ENCODE data around the gene TRPV3. TPM values are rescaled to one million over a fixed set of nuclear protein-coding genes. Genes with fewer than 3 reads are reported as not detected.

Gene TRPV3
- total and polyA plus RNA-seq, 4 donors = 0.04 to 0.38 (median 0.26) TPM

GRCh38 chr17:3549610-3550162, 7.9 kb downstream of the TRPV3 start:
- H3K9me3 ChIP-seq (ENCODE audit: control insufficient read depth in 4 of 4, low read length in 3 of 4) = no peaks in the 10 kb centered on the region
- DNase-seq (ENCODE audit: low spot score) = no peak
- H3K4me1 ChIP-seq (ENCODE audit: control insufficient read depth in 4 of 4, insufficient read depth in 4 of 4, low read length in 3 of 4) = no peaks in the 10 kb centered on the region
- no peak overlapping the region for H3K27ac ChIP-seq (ENCODE audit: low read depth in 1 of 2, low read length in 2 of 2)
- WGBS = 92% methylated on average over 2 of the region's 2 CpGs
- TF ChIP-seq, protein P1, sequence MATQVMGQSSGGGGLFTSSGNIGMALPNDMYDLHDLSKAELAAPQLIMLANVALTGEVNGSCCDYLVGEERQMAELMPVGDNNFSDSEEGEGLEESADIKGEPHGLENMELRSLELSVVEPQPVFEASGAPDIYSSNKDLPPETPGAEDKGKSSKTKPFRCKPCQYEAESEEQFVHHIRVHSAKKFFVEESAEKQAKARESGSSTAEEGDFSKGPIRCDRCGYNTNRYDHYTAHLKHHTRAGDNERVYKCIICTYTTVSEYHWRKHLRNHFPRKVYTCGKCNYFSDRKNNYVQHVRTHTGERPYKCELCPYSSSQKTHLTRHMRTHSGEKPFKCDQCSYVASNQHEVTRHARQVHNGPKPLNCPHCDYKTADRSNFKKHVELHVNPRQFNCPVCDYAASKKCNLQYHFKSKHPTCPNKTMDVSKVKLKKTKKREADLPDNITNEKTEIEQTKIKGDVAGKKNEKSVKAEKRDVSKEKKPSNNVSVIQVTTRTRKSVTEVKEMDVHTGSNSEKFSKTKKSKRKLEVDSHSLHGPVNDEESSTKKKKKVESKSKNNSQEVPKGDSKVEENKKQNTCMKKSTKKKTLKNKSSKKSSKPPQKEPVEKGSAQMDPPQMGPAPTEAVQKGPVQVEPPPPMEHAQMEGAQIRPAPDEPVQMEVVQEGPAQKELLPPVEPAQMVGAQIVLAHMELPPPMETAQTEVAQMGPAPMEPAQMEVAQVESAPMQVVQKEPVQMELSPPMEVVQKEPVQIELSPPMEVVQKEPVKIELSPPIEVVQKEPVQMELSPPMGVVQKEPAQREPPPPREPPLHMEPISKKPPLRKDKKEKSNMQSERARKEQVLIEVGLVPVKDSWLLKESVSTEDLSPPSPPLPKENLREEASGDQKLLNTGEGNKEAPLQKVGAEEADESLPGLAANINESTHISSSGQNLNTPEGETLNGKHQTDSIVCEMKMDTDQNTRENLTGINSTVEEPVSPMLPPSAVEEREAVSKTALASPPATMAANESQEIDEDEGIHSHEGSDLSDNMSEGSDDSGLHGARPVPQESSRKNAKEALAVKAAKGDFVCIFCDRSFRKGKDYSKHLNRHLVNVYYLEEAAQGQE (IDR thresholded peaks at IDR 0.05) = no peak
- no peak for TF ChIP-seq RXRA (IDR thresholded peaks at IDR 0.05)
- no peak for TF ChIP-seq MAX (IDR thresholded peaks at IDR 0.05)
- no peak for TF ChIP-seq CTCF (IDR thresholded peaks at IDR 0.05; ENCODE audit: low read depth, low read length, missing input control)
- TF ChIP-seq EGR1 (IDR thresholded peaks at IDR 0.05; ENCODE audit: low read depth in 2 of 2) = no peak
- TF ChIP-seq TAF1 (conservative IDR thresholded peaks at IDR 0.05) = no peak
- no peak for TF ChIP-seq YY1 (IDR thresholded peaks at IDR 0.05)
- no peak overlapping the region for H3K4me3 ChIP-seq (ENCODE audit: low read depth in 1 of 3, low read length in 3 of 3)
- no peaks in the 10 kb centered on the region for H3K36me3 ChIP-seq (ENCODE audit: control insufficient read depth in 4 of 4, insufficient read depth in 3 of 4, low read depth in 1 of 4, low read length in 3 of 4)
- H3K9ac ChIP-seq (ENCODE audit: low read depth in 1 of 2, low read length in 2 of 2) = no peak overlapping the region
- H3K27me3 ChIP-seq (ENCODE audit: control insufficient read depth in 4 of 4, insufficient read depth in 4 of 4, low read length in 3 of 4) = no peaks in the 10 kb centered on the region

GRCh38 chr17:3547628-3548027, 10.0 kb downstream of the TRPV3 start:
- TF ChIP-seq EGR1 (IDR thresholded peaks at IDR 0.05; ENCODE audit: low read depth in 2 of 2) = no peak
- TF ChIP-seq ZBTB33 (IDR thresholded peaks at IDR 0.05) = no peak
- TF ChIP-seq TAF1 (conservative IDR thresholded peaks at IDR 0.05) = no peak
- no peak for TF ChIP-seq FOXA1 (IDR thresholded peaks at IDR 0.05)
- no peak for TF ChIP-seq CTCF (IDR thresholded peaks at IDR 0.05; ENCODE audit: low read depth, low read length, missing input control)
- no peak for TF ChIP-seq FOXA2 (IDR thresholded peaks at IDR 0.05)
- no peak for TF ChIP-seq NR2F2 (IDR thresholded peaks at IDR 0.05)
- TF ChIP-seq HNF4G (IDR thresholded peaks at IDR 0.05) = no peak
- no peak for TF ChIP-seq RXRA (IDR thresholded peaks at IDR 0.05)
- TF ChIP-seq JUND (IDR thresholded peaks at IDR 0.05) = no peak
- TF ChIP-seq RAD21 (IDR thresholded peaks at IDR 0.05) = no peak
- TF ChIP-seq HNF4A (conservative IDR thresholded peaks at IDR 0.05) = no peak
- no peak for TF ChIP-seq GABPA (IDR thresholded peaks at IDR 0.05 in 1 of 2, conservative IDR thresholded peaks at IDR 0.05 in 1 of 2)
- no peak for TF ChIP-seq ATF3 (IDR thresholded peaks at IDR 0.05)
- no peak for TF ChIP-seq MAX (IDR thresholded peaks at IDR 0.05)
- TF ChIP-seq YY1 (IDR thresholded peaks at IDR 0.05) = no peak
- no peaks in the 10 kb centered on the region for H3K27me3 ChIP-seq (ENCODE audit: control insufficient read depth in 4 of 4, insufficient read depth in 4 of 4, low read length in 3 of 4)
- no peak overlapping the region for H3K4me3 ChIP-seq (ENCODE audit: low read depth in 1 of 3, low read length in 3 of 3)
- no peaks in the 10 kb centered on the region for H3K36me3 ChIP-seq (ENCODE audit: control insufficient read depth in 4 of 4, insufficient read depth in 3 of 4, low read depth in 1 of 4, low read length in 3 of 4)
- no peak overlapping the region for H3K27ac ChIP-seq (ENCODE audit: low read depth in 1 of 2, low read length in 2 of 2)
- H3K9ac ChIP-seq (ENCODE audit: low read depth in 1 of 2, low read length in 2 of 2) = no peak overlapping the region
- no peaks in the 10 kb centered on the region for H3K4me1 ChIP-seq (ENCODE audit: control insufficient read depth in 4 of 4, insufficient read depth in 4 of 4, low read length in 3 of 4)
- DNase-seq (ENCODE audit: low spot score) = no peak
- WGBS = 84% methylated on average over 11 of the region's 11 CpGs
- no peaks in the 10 kb centered on the region for H3K9me3 ChIP-seq (ENCODE audit: control insufficient read depth in 4 of 4, low read length in 3 of 4)
